ENCODE measurements around the gene BNIP5.

- TF ChIP-seq POLR2AphosphoS5 (IDR thresholded peaks at IDR 0.05; ENCODE audit: borderline replicate concordance, low read depth, low read length) (no peak), EZH2 (IDR thresholded peaks at IDR 0.05) (no peak)
Measured at GRCh38 chr6:36296240-36296639, 40.4 kb downstream of the BNIP5 start.
